ENCODE data around the gene RDH8.

- TF ChIP-seq CTCF (IDR thresholded peaks at IDR 0.05): no peak
- no peak for TF ChIP-seq POLR2A (IDR thresholded peaks at IDR 0.05)
Observed at GRCh38 chr19:9996541-9996940, 16.7 kb upstream of the RDH8 start.
